ENCODE results near the gene IL15RA.

IL15RA gene

GRCh38 chr10:5991708-5992107, 14.4 kb upstream of the IL15RA start:
- DNase-seq (ENCODE audit: low read depth), result no peak
- H3K4me3 ChIP-seq (ENCODE audit: low read length), result no peak overlapping the region
- no peak for TF ChIP-seq CTCF (conservative IDR thresholded peaks at IDR 0.05; ENCODE audit: low read length)

- no peak for TF ChIP-seq CTCF (conservative IDR thresholded peaks at IDR 0.05; ENCODE audit: low read length)
- H3K4me3 ChIP-seq (ENCODE audit: low read length), result no peak overlapping the region
- no peak for DNase-seq (ENCODE audit: low read depth)
These were observed 12.4 kb upstream of the IL15RA start for GRCh38 chr10:5989756-5990155.

- no peak for TF ChIP-seq CTCF (conservative IDR thresholded peaks at IDR 0.05; ENCODE audit: low read length)
- no peak overlapping the region for H3K4me3 ChIP-seq (ENCODE audit: low read length)
- DNase-seq (ENCODE audit: low read depth), result no peak
These were observed 11.1 kb upstream of the IL15RA start for GRCh38 chr10:5988336-5988920.

- no peak for DNase-seq (ENCODE audit: low read depth)
- H3K4me3 ChIP-seq (ENCODE audit: low read length), result no peak overlapping the region
- TF ChIP-seq CTCF (conservative IDR thresholded peaks at IDR 0.05; ENCODE audit: low read length), result no peak
These were observed 10.4 kb upstream of the IL15RA start for GRCh38 chr10:5987747-5988146.

- no peak for TF ChIP-seq CTCF (conservative IDR thresholded peaks at IDR 0.05; ENCODE audit: low read length)
- no peak for DNase-seq (ENCODE audit: low read depth)
- H3K4me3 ChIP-seq (ENCODE audit: low read length), result no peak overlapping the region
These were observed 7.7 kb upstream of the IL15RA start for GRCh38 chr10:5985029-5985428.

GRCh38 chr10:5983774-5984173, 6.4 kb upstream of the IL15RA start:
- no peak for DNase-seq (ENCODE audit: low read depth)
- no peak for TF ChIP-seq CTCF (conservative IDR thresholded peaks at IDR 0.05; ENCODE audit: low read length)
- no peak overlapping the region for H3K4me3 ChIP-seq (ENCODE audit: low read length)

- no peak for DNase-seq (ENCODE audit: low read depth)
- no peak for TF ChIP-seq CTCF (conservative IDR thresholded peaks at IDR 0.05; ENCODE audit: low read length)
- no peak overlapping the region for H3K4me3 ChIP-seq (ENCODE audit: low read length)
These were observed 4.2 kb upstream of the IL15RA start for GRCh38 chr10:5981529-5981928.
